ENCODE measurements around the gene SLC35A5.
A peak's percentile ranks its signal among the peaks of the same experiment; 100 is the strongest.

Gene SLC35A5

DNA sequence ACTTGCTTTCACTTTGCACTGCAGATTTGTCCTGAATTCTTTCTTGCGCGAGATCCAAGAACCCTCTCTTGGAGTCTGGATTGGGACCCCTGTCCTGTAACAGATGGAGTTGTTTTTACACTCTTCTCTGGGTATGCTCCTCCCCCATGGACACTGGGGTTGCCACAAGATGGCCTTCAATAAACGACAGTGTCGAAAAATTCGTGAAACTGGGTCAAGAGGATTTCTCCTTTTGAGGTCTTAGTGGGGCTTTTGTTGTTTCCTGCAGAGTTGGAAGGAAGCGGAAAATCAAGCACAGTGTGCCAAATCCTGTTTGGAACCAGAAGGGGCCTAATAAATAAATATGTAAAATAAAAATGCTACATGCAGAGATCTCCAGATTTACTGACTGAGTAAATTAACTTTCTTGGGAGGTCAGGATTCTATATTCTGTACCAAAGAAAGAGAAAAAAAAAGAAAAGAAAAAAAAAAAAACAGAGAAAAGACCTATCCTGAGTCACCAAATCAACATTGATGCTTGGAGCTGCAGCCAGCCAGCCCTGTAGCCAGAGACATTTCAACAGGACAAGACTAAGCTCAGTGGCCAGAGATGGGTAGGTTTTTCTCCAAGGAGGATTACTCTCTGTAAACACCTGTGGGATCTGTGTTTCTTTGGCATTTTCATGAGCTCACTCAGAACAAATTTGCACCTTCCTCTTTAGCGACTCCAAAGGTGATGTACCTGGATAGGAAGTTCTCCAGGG is 54.3 kb downstream of the SLC35A5 start:
- ATAC-seq: no peak
- TF ChIP-seq ZC3H10 (CRISPR knock-in tag; IDR thresholded peaks at IDR 0.05): no peak
- TF ChIP-seq ISL1 (CRISPR knock-in tag; IDR thresholded peaks at IDR 0.05): no peak
- TF ChIP-seq ARNTL (CRISPR knock-in tag; IDR thresholded peaks at IDR 0.05; ENCODE audit: borderline replicate concordance, low read depth): no peak
- no peak for TF ChIP-seq ZNF8 (CRISPR knock-in tag; IDR thresholded peaks at IDR 0.05)
- TF ChIP-seq, protein P1, sequence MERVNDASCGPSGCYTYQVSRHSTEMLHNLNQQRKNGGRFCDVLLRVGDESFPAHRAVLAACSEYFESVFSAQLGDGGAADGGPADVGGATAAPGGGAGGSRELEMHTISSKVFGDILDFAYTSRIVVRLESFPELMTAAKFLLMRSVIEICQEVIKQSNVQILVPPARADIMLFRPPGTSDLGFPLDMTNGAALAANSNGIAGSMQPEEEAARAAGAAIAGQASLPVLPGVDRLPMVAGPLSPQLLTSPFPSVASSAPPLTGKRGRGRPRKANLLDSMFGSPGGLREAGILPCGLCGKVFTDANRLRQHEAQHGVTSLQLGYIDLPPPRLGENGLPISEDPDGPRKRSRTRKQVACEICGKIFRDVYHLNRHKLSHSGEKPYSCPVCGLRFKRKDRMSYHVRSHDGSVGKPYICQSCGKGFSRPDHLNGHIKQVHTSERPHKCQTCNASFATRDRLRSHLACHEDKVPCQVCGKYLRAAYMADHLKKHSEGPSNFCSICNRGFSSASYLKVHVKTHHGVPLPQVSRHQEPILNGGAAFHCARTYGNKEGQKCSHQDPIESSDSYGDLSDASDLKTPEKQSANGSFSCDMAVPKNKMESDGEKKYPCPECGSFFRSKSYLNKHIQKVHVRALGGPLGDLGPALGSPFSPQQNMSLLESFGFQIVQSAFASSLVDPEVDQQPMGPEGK (CRISPR knock-in tag; IDR thresholded peaks at IDR 0.05; ENCODE audit: borderline replicate concordance): no peak
- TF ChIP-seq ZFP3 (CRISPR knock-in tag; IDR thresholded peaks at IDR 0.05): no peak
- no peak for TF ChIP-seq OSR1 (CRISPR knock-in tag; IDR thresholded peaks at IDR 0.05)
- TF ChIP-seq SNAI2 (CRISPR knock-in tag; IDR thresholded peaks at IDR 0.05): no peak
- TF ChIP-seq GLIS3 (CRISPR knock-in tag; IDR thresholded peaks at IDR 0.05): no peak

DNA sequence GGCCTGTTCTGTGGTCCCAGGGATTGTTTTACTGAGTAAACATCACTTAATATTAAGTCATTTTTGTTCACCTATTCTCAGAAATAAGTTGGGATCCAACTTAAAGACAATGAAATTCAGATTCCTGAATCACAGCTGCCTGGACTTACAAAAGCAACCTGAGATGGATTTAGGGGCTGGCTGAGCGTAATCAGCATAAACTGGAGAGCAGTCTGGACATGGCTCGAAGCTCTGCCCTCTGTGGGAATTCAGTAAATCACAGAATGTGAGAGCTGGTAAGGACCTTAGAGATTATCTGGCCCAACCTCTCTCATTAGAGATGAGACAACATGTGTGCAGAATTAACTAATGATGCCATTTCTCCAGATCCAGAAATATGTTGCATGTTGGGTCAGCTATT is 55.4 kb downstream of the SLC35A5 start:
- no peak for TF ChIP-seq TOX (CRISPR knock-in tag; IDR thresholded peaks at IDR 0.05; ENCODE audit: borderline replicate concordance)
- ATAC-seq: no peak

DNA sequence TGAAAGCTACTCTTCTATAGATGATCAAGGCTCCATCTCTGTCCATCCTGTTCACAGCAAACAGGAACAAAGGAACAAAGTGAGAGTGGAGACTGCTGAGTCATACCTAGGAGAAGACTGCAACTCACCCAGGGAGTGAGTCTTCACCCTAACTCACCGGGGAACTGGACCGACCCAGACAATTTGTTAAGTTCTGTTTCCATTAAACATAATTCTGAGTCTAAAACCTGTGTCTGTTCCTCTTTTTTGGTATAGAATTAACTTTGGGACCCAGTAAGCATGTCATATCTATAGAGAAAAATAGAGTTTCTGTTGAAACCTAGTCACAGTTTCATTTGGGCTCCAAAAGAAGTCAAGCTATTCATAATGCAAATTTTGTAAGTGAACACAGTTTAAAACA is 57.5 kb downstream of the SLC35A5 start:
- no peak for TF ChIP-seq ESRRG (CRISPR knock-in tag; IDR thresholded peaks at IDR 0.05)
- ATAC-seq: peak; percentile 37; the same call in 1 of the 3 replicates

DNA sequence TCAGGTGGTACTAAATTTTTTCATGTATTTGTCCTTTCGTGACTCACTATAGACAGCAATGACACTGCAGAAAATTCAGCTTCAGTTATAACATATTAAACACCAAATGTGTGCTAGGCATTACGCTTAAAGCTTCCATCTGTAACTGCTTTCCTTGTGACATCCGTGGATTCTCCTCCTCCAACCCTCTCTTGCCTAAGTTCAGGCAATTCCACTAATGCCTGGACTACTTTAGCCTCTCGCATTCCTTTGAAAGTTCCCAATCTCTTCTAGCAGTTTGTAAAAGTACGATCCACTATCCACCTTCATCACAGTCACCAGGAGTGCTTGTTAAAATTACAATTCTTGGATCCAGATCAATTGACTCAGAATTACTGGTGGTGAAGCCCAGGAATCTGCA is 61.4 kb downstream of the SLC35A5 start:
- TF ChIP-seq, protein P2, sequence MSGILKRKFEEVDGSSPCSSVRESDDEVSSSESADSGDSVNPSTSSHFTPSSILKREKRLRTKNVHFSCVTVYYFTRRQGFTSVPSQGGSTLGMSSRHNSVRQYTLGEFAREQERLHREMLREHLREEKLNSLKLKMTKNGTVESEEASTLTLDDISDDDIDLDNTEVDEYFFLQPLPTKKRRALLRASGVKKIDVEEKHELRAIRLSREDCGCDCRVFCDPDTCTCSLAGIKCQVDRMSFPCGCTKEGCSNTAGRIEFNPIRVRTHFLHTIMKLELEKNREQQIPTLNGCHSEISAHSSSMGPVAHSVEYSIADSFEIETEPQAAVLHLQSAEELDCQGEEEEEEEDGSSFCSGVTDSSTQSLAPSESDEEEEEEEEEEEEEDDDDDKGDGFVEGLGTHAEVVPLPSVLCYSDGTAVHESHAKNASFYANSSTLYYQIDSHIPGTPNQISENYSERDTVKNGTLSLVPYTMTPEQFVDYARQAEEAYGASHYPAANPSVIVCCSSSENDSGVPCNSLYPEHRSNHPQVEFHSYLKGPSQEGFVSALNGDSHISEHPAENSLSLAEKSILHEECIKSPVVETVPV (CRISPR knock-in tag; IDR thresholded peaks at IDR 0.05): no peak
- no peak for TF ChIP-seq CSDC2 (CRISPR knock-in tag; IDR thresholded peaks at IDR 0.05)
- TF ChIP-seq, protein P3, sequence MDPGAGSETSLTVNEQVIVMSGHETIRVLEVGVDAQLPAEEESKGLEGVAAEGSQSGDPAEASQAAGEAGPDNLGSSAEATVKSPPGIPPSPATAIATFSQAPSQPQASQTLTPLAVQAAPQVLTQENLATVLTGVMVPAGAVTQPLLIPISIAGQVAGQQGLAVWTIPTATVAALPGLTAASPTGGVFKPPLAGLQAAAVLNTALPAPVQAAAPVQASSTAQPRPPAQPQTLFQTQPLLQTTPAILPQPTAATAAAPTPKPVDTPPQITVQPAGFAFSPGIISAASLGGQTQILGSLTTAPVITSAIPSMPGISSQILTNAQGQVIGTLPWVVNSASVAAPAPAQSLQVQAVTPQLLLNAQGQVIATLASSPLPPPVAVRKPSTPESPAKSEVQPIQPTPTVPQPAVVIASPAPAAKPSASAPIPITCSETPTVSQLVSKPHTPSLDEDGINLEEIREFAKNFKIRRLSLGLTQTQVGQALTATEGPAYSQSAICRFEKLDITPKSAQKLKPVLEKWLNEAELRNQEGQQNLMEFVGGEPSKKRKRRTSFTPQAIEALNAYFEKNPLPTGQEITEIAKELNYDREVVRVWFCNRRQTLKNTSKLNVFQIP (CRISPR knock-in tag; IDR thresholded peaks at IDR 0.05; ENCODE audit: borderline replicate concordance, low read depth): no peak
- no peak for TF ChIP-seq ZNF565 (CRISPR knock-in tag; conservative IDR thresholded peaks at IDR 0.05; ENCODE audit: low read depth)
- TF ChIP-seq ZFP3 (CRISPR knock-in tag; IDR thresholded peaks at IDR 0.05): no peak
- no peak for TF ChIP-seq ZC3H10 (CRISPR knock-in tag; IDR thresholded peaks at IDR 0.05)
- TF ChIP-seq, protein P4, sequence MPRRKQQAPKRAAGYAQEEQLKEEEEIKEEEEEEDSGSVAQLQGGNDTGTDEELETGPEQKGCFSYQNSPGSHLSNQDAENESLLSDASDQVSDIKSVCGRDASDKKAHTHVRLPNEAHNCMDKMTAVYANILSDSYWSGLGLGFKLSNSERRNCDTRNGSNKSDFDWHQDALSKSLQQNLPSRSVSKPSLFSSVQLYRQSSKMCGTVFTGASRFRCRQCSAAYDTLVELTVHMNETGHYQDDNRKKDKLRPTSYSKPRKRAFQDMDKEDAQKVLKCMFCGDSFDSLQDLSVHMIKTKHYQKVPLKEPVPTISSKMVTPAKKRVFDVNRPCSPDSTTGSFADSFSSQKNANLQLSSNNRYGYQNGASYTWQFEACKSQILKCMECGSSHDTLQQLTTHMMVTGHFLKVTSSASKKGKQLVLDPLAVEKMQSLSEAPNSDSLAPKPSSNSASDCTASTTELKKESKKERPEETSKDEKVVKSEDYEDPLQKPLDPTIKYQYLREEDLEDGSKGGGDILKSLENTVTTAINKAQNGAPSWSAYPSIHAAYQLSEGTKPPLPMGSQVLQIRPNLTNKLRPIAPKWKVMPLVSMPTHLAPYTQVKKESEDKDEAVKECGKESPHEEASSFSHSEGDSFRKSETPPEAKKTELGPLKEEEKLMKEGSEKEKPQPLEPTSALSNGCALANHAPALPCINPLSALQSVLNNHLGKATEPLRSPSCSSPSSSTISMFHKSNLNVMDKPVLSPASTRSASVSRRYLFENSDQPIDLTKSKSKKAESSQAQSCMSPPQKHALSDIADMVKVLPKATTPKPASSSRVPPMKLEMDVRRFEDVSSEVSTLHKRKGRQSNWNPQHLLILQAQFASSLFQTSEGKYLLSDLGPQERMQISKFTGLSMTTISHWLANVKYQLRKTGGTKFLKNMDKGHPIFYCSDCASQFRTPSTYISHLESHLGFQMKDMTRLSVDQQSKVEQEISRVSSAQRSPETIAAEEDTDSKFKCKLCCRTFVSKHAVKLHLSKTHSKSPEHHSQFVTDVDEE (CRISPR knock-in tag; IDR thresholded peaks at IDR 0.05): no peak
- TF ChIP-seq RARB (CRISPR knock-in tag; IDR thresholded peaks at IDR 0.05): no peak
- TF ChIP-seq TCF4 (CRISPR knock-in tag; IDR thresholded peaks at IDR 0.05; ENCODE audit: borderline replicate concordance): no peak
- no peak for TF ChIP-seq OSR1 (CRISPR knock-in tag; IDR thresholded peaks at IDR 0.05)
- TF ChIP-seq ARNTL (CRISPR knock-in tag; IDR thresholded peaks at IDR 0.05; ENCODE audit: borderline replicate concordance, low read depth): no peak
- TF ChIP-seq ZNF70 (CRISPR knock-in tag; IDR thresholded peaks at IDR 0.05): no peak
- no peak for TF ChIP-seq GLIS3 (CRISPR knock-in tag; IDR thresholded peaks at IDR 0.05)
- no peak for TF ChIP-seq ISL1 (CRISPR knock-in tag; IDR thresholded peaks at IDR 0.05)
- no peak for TF ChIP-seq ZNF8 (CRISPR knock-in tag; IDR thresholded peaks at IDR 0.05)
- TF ChIP-seq, protein P5, sequence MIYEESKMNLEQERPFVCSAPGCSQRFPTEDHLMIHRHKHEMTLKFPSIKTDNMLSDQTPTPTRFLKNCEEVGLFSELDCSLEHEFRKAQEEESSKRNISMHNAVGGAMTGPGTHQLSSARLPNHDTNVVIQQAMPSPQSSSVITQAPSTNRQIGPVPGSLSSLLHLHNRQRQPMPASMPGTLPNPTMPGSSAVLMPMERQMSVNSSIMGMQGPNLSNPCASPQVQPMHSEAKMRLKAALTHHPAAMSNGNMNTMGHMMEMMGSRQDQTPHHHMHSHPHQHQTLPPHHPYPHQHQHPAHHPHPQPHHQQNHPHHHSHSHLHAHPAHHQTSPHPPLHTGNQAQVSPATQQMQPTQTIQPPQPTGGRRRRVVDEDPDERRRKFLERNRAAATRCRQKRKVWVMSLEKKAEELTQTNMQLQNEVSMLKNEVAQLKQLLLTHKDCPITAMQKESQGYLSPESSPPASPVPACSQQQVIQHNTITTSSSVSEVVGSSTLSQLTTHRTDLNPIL (CRISPR knock-in tag; IDR thresholded peaks at IDR 0.05; ENCODE audit: low read depth): no peak
- ATAC-seq: no peak

All from SK-N-SH treated with all-trans-retinoic acid at 6 μM for 48 hours (cell line).